GM19099 (cell line): ENCODE measurements around the gene UBTD1.

Experiments used
- POLR2A ChIP-seq: IDR thresholded peaks from 3 replicates; pipeline ENCODE4 v1.6.1; 2011; ENCODE audit warnings: low read depth; ENCODE audit not compliant: insufficient read length; ENCODE audit errors: extremely low read depth

Gene UBTD1

GRCh38 chr10:97598407-97599271, 99.9 kb downstream of the UBTD1 start:
- TF ChIP-seq POLR2A, result no peak

DNA sequence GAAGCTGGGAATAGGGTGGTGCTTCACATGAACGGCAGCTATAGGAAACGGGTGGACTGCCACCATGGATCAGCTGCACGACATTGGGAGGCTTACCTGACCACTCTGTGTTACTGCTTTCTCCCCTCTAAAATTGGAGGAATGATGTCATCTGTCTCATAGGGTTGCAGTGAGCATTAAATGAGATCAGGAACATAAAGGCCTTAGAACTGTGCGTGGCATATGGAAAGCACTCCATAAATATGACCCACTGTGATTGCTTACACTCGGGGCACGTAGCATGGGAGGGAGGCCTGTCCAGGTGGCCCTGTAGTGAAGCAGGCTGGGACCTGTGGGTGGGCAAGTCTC, 100.5 kb downstream of the UBTD1 start:
- TF ChIP-seq POLR2A, result no peak

DNA sequence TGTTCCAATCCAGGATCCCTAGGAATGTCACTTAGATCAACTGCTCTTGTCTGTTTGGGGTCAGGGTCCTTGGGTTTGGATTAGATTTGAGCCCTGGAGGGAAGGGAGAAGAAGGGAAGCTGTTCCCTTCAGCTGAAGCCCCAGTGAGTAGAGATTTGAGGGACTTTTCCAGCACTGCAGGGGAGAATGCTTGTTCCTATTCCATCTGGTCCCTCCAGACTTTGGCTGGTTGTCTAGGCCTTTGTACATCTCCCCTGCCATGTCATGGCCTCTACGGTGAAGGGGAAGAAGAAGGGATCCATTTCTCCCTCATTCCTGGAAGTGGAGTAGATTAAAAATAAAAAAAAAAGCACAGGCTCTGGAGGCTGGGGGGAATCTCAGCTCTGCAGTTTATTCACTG, 101.9 kb downstream of the UBTD1 start:
- no peak for TF ChIP-seq POLR2A

GRCh38 chr10:97601268-97602215, 102.8 kb downstream of the UBTD1 start:
- TF ChIP-seq POLR2A, result no peak

- TF ChIP-seq POLR2A, result no peak
These were observed 108.4 kb downstream of the UBTD1 start for GRCh38 chr10:97607095-97607636.

DNA sequence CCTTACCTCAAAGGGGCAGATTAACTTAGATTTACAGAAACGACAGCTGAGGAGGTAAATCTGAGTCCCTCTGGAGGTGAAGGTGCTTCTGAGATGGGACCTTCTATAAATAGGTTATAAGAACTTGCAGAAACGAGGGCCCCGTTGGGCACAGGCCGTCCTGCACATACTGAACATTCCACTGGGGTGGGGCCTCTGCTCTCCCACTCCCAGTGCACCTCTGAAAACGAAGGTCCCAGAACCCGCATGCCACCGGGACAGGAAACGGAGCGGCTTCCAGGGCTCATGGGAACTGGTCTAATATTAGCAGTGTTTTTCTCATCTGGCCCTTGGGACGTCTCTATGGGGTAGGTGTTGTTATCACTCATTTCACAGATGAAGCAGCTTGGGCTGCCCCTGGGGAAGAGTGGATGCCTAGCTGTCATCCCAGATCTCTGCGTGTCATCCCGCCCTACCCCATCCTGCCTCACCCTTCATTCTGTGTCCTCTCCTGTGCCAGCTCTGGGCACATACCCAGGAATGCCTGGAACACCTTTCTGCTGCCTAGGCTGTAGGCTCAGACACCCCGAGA, 110.4 kb downstream of the UBTD1 start:
- no peak for TF ChIP-seq POLR2A

GRCh38 chr10:97611473-97611872, 112.7 kb downstream of the UBTD1 start:
- TF ChIP-seq POLR2A, result no peak

GRCh38 chr10:97612386-97612785, 113.7 kb downstream of the UBTD1 start:
- TF ChIP-seq POLR2A, result no peak

GRCh38 chr10:97618285-97618684, 119.6 kb downstream of the UBTD1 start:
- no peak for TF ChIP-seq POLR2A

DNA sequence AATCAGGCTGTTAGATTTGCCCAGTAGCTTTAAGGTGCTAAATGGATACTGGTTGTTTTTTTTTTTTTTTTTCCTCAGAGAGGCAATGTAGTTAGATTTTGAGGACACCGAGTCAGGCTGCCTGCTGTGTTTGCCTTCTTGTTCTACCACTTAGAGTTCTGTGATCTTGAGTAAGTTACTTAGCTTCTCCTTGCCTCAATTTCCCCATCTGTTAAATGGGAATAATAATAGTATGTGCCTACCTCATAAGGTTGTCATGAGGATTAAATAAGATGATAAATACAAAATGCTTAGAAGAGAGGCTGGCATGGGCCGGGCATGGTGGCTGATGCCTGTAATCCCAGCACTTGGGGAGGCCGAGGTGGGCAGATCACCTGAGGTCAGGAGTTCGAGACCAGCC, 120.0 kb downstream of the UBTD1 start:
- TF ChIP-seq POLR2A, result no peak
